Kidney (tissue), 14 donors: Measurements from ENCODE around the gene DNAI4. TPM values are rescaled to one million over a fixed set of nuclear protein-coding genes. Genes with fewer than 3 reads are reported as not detected.

Experiments used
- DNase-seq, 5 donors: peaks; one replicate each; pipeline ENCODE4 v3.0.0-alpha.2; 2013 to 2020
- FAIRE-seq: peaks from 2 replicates; lab custom pipeline; 2012; peaks lifted over from hg19 to GRCh38; lab: Jason Lieb, UNC
- H3K27ac ChIP-seq, 2 donors: one replicate each; pipeline ENCODE4 v1.7.0; 2013; ENCODE audit warnings: low read depth in 2 of 2, low read length in 2 of 2, inconsistent platforms in 1 of 2
- H3K27me3 ChIP-seq: one replicate; pipeline ENCODE4 v1.7.1; 2013; ENCODE audit warnings: low read length, inconsistent platforms; ENCODE audit not compliant: control insufficient read depth, insufficient read depth
- H3K36me3 ChIP-seq, 3 donors: one replicate each; pipeline versions ENCODE4 v1.7.0 to v1.7.1; 2013; ENCODE audit warnings: low read length in 3 of 3, control low read depth in 1 of 3, inconsistent platforms in 1 of 3; ENCODE audit not compliant: insufficient read depth in 3 of 3, control insufficient read depth in 2 of 3
- H3K4me1 ChIP-seq, 3 donors: one replicate each; pipeline versions ENCODE4 v1.7.0 to v1.7.1; 2013; ENCODE audit warnings: low read length in 3 of 3, inconsistent platforms in 1 of 3, low read depth in 1 of 3; ENCODE audit not compliant: control insufficient read depth in 2 of 3, insufficient read depth in 2 of 3
- H3K4me3 ChIP-seq, 3 donors: one replicate each; pipeline versions ENCODE4 v1.7.0 to v1.8.1; 2013; ENCODE audit warnings: low read length in 3 of 3, control low read depth in 1 of 3, inconsistent platforms in 1 of 3
- H3K9ac ChIP-seq, 3 donors: one replicate each; pipeline versions ENCODE4 v1.7.0 to v1.7.1; 2013; ENCODE audit warnings: low read length in 3 of 3, control low read depth in 1 of 3, inconsistent platforms in 1 of 3
- H3K9me3 ChIP-seq, 3 donors: one replicate each; pipeline versions ENCODE4 v1.7.0 to v1.7.1; 2013; ENCODE audit warnings: low read length in 3 of 3, control low read depth in 1 of 3, inconsistent platforms in 1 of 3; ENCODE audit not compliant: control insufficient read depth in 2 of 3, insufficient read depth in 1 of 3
- CTCF ChIP-seq: IDR thresholded peaks from 3 replicates; pipeline ENCODE4 v1.5.1; 2012; ENCODE audit warnings: mild to moderate bottlenecking, moderate library complexity, borderline replicate concordance; ENCODE audit not compliant: insufficient read depth; ENCODE audit errors: extremely low read depth
- intact Hi-C: fragments of 100-400 bp; cut with DNase I; formaldehyde crosslinking; loops from one replicate; pipeline ENCODE4 v1.11.1; 2022
- polyA plus RNA-seq: library from polyadenylated mRNA; stranded (reverse); fragments of 350-450 nt; fragmentation: Illumina TruSeq; extraction: RNeasy Lipid Tissue Mini Kit (QIAGEN cat#74804); gene quantifications from one replicate; pipeline ENCODE4 v1.2.3, GENCODE V29; 2014; ENCODE audit warnings: low read depth, low replicate concordance; ENCODE audit not compliant: insufficient read depth
- total RNA-seq: library from RNA; stranded (reverse); fragmentation: NEBNext Ultra II Directional; extraction: Animal tissue kit (Norgen Biotek cat#: 25700); gene quantifications from one replicate; pipeline ENCODE4 v1.2.1, GENCODE V29; 2021
- donor health status: control.
- donor health status: control.
- donor health status: control.
- donor health status: control.
- donor health status: control.
- donor health status: DM: yes; HTN: yes; CAD: no.
- donor health status: Normal renal cell carcinoma (clear cell type).

DNAI4 gene
- total and polyA plus RNA-seq, 2 donors from 2014 or later: 4.1 to 26.8 TPM

DNA sequence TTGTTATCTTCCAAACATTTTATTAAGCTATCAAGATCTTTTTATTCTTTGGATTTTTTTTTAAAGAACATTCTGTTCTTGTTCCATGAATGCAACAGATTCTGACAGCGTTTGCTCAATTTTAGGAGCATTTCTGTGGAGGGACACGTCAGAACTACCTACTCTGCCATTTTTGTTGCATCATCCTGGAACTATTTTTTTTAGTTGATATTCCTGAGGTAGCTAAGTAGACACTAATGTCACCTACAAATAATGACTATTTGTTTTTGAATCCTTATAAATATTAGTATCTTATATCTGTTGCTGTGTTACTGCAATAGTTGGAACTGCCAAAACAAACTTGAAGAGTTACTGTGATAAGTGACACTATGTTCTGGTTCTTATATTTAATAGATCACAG is 57.2 kb downstream of the DNAI4 start:
- intact Hi-C loops: no loop called here
- Histone ChIP-seq H3K9ac (no peak overlapping the region), H3K27me3 (no peaks in the 10 kb centered on the region), H3K4me3 (no peak overlapping the region), H3K27ac (no peak overlapping the region), H3K9me3 (no peaks in the 10 kb centered on the region), H3K4me1 (no peaks in the 10 kb centered on the region), H3K36me3 (no peaks in the 10 kb centered on the region)
- TF ChIP-seq CTCF: no peak
- DNase-seq (no peak), FAIRE-seq (no peak)

- DNase-seq (no peak), FAIRE-seq (no peak)
- TF ChIP-seq CTCF: no peak
- H3K36me3 ChIP-seq: no peaks in the 10 kb centered on the region
- H3K4me1 ChIP-seq: no peaks in the 10 kb centered on the region
- H3K27ac ChIP-seq: no peak overlapping the region
- no peaks in the 10 kb centered on the region for H3K27me3 ChIP-seq
- H3K9ac ChIP-seq: no peak overlapping the region
- no peak overlapping the region for H3K4me3 ChIP-seq
- intact Hi-C loops: no loop called here
- H3K9me3 ChIP-seq: no peaks in the 10 kb centered on the region
Measured at GRCh38 chr1:66860529-66860928, 64.1 kb downstream of the DNAI4 start.

DNA sequence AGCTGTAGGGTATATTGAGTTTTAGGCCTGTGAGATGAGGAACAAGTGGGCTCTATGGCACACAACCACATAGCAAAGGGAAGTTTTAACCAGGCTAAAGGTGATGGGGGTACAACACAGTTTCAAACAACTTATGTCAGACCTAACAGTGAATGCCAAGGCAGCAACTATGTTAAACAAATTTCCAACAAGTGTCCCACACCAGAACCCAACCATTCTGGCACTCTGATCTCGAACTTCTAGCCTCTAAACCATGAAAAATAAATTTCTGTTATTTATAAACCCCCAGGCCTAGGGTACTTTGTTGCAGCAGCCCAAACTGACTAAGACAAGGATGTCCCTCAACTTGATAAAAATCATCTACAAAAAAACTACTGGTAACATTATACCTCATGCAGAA is 71.3 kb downstream of the DNAI4 start:
- no peak for TF ChIP-seq CTCF
- intact Hi-C loops: no loop called here
- Histone ChIP-seq H3K4me1 (no peaks in the 10 kb centered on the region), H3K27ac (no peak overlapping the region), H3K27me3 (no peaks in the 10 kb centered on the region), H3K9me3 (no peaks in the 10 kb centered on the region), H3K4me3 (no peak overlapping the region), H3K36me3 (peaks cover 0 to 3% (median 0%) of the 10 kb centered on the region in 3 donors), H3K9ac (no peak overlapping the region)
- DNase-seq: no peak
- FAIRE-seq: no peak

DNA sequence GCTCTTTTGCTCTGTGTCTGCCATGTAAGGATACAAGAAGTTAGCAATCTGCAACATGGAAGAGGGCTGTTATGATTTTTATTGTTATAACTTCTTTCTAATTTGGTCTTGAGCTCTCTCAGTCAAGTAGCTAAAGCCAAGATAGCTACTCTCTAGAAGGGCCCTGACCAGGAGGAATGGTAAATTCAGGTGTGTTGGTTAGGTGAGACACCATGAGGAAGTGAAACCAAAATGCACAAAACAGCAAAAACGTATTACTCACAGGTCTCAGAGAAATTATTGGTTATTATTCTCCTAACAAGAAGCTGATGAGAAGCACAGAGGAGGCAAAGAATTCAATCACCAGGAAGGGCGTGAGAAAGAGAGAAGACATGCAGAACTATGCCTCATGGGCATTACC is 71.8 kb downstream of the DNAI4 start:
- H3K36me3 ChIP-seq: peaks cover 0 to 3% (median 0%) of the 10 kb centered on the region in 3 donors
- H3K9me3 ChIP-seq: no peaks in the 10 kb centered on the region
- intact Hi-C loops: no loop called here
- no peak for DNase-seq
- H3K4me3 ChIP-seq: no peak overlapping the region
- no peak overlapping the region for H3K27ac ChIP-seq
- no peaks in the 10 kb centered on the region for H3K4me1 ChIP-seq
- FAIRE-seq: no peak
- H3K27me3 ChIP-seq: no peaks in the 10 kb centered on the region
- no peak for TF ChIP-seq CTCF
- H3K9ac ChIP-seq: no peak overlapping the region
